A673 (cell line): ENCODE measurements around the gene PRG3. TPM values are rescaled to one million over a fixed set of nuclear protein-coding genes. Genes with fewer than 3 reads are reported as not detected.

Experiments used
- BruUV-seq: library from RNA; stranded (reverse); fragments of 400-500 nt; replicated peaks from 2 replicates; lab custom pipeline; 2021; lab: Mats Ljungman, UMichigan
- CTCF ChIA-PET: fragments of 300-600 bp; sonication (Branson Sonifier 250); formaldehyde crosslinking; loops from one replicate; lab custom pipeline; 2022; ENCODE audit warnings: antibody characterized with exemption; lab: Charles Lee
- POLR2A ChIA-PET: fragments of 300-600 bp; sonication (Branson Sonifier 250); formaldehyde crosslinking; loops from one replicate; lab custom pipeline; 2022; ENCODE audit warnings: antibody characterized with exemption; ENCODE audit not compliant: low non-redundant PET; lab: Charles Lee
- DNase-seq: peaks from one replicate; pipeline ENCODE4 v3.0.0-alpha.2; 2015; ENCODE audit warnings: low spot score
- H3K27ac ChIP-seq: fragments of 200-600 bp; sonication (generic); 2 replicates; pipeline ENCODE4 v1.5.1; 2016; ENCODE audit warnings: mixed run types, low read depth, mild to moderate bottlenecking, mixed read lengths, antibody characterized with exemption, low read length; ENCODE audit not compliant: poor library complexity, severe bottlenecking
- H3K27me3 ChIP-seq: fragments of 200-600 bp; sonication (generic); replicated peaks from 2 replicates; pipeline ENCODE4 v1.6.1; 2017; ENCODE audit warnings: mixed run types, low read depth, mild to moderate bottlenecking, mixed read lengths, antibody characterized with exemption, low read length; ENCODE audit not compliant: insufficient read depth, poor library complexity
- H3K36me3 ChIP-seq: fragments of 200-600 bp; sonication (generic); 2 replicates; pipeline ENCODE4 v1.6.1; 2016; ENCODE audit warnings: mixed run types, mild to moderate bottlenecking, mixed read lengths, antibody characterized with exemption, low read length; ENCODE audit not compliant: insufficient read depth, poor library complexity, severe bottlenecking
- H3K4me1 ChIP-seq: fragments of 200-600 bp; sonication (generic); 2 replicates; pipeline ENCODE4 v1.6.1; 2017; ENCODE audit warnings: mixed run types, mild to moderate bottlenecking, mixed read lengths, antibody characterized with exemption, low read length; ENCODE audit not compliant: insufficient read depth, poor library complexity, severe bottlenecking
- H3K4me3 ChIP-seq: fragments of 200-600 bp; sonication (generic); 2 replicates; pipeline ENCODE4 v1.5.1; 2016; ENCODE audit warnings: low read depth, mixed run types, mild to moderate bottlenecking, mixed read lengths, low read length; ENCODE audit not compliant: poor library complexity, severe bottlenecking
- H3K9me3 ChIP-seq: fragments of 200-600 bp; sonication (generic); 2 replicates; pipeline ENCODE4 v1.6.1; 2016; ENCODE audit warnings: mixed run types, low read depth, mild to moderate bottlenecking, mixed read lengths, antibody characterized with exemption, low read length; ENCODE audit not compliant: poor library complexity, severe bottlenecking
- EZH2 ChIP-seq: fragments of 200-600 bp; sonication (generic); IDR thresholded peaks from 2 replicates; pipeline ENCODE4 v1.6.1; 2017; ENCODE audit warnings: borderline replicate concordance, low read depth, mild to moderate bottlenecking, mixed read lengths, antibody characterized with exemption, low read length; ENCODE audit not compliant: poor library complexity, severe bottlenecking
- intact Hi-C: fragments of 100-400 bp; cut with micrococcal nuclease; formaldehyde crosslinking; loops from one replicate; pipeline ENCODE4 v1.10.0; 2022; ENCODE audit not compliant: unreplicated experiment
- total RNA-seq: library from RNA; stranded (reverse); gene quantifications from 2 replicates; pipeline ENCODE4 v1.2.3, GENCODE V29; 2021
- TF ChIP-seq, protein P1 (sequence below): fragments of 300-800, 200-600 bp; sonication (generic); conservative IDR thresholded peaks from 2 replicates; pipeline ENCODE4 v1.5.1; 2017; ENCODE audit warnings: low read depth, mild to moderate bottlenecking, antibody characterized with exemption, low read length, moderate library complexity, mixed read lengths

PRG3 gene
- total RNA-seq, 1 experiment from 2014 or later = not detected

DNA sequence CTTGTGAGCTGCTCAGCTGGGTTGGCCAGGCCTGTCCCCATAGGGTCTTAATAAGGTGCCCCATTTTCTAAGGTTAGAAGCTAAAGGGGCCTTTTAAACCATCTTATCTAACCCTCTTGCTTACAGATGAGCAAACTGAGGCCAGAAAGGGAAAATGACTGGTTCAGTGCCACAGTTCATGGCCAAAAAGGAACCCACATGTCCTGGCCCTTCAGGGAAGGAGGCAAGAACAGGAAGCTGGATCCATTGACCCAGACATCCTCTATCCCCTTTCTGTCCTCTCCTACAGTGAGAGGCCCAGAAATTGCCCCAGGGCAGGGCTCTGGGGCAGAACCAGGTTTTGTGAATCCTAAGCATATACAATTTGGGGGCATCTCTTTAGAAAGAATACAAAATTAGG, 10.0 kb downstream of the PRG3 start:
- no peaks in the 10 kb centered on the region for H3K4me1 ChIP-seq
- DNase-seq = no peak
- BruUV-seq = no TSS peak
- no peaks in the 10 kb centered on the region for H3K36me3 ChIP-seq
- no peak overlapping the region for H3K27ac ChIP-seq
- ChIA-PET POLR2A (no interaction called here), CTCF (no interaction called here)
- H3K9me3 ChIP-seq = no peaks in the 10 kb centered on the region
- intact Hi-C loops = no loop called here
- H3K4me3 ChIP-seq = no peak overlapping the region
- H3K27me3 ChIP-seq = no peaks in the 10 kb centered on the region
- TF ChIP-seq, protein P1, sequence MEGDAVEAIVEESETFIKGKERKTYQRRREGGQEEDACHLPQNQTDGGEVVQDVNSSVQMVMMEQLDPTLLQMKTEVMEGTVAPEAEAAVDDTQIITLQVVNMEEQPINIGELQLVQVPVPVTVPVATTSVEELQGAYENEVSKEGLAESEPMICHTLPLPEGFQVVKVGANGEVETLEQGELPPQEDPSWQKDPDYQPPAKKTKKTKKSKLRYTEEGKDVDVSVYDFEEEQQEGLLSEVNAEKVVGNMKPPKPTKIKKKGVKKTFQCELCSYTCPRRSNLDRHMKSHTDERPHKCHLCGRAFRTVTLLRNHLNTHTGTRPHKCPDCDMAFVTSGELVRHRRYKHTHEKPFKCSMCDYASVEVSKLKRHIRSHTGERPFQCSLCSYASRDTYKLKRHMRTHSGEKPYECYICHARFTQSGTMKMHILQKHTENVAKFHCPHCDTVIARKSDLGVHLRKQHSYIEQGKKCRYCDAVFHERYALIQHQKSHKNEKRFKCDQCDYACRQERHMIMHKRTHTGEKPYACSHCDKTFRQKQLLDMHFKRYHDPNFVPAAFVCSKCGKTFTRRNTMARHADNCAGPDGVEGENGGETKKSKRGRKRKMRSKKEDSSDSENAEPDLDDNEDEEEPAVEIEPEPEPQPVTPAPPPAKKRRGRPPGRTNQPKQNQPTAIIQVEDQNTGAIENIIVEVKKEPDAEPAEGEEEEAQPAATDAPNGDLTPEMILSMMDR = no peak
- no peak for TF ChIP-seq EZH2

DNA sequence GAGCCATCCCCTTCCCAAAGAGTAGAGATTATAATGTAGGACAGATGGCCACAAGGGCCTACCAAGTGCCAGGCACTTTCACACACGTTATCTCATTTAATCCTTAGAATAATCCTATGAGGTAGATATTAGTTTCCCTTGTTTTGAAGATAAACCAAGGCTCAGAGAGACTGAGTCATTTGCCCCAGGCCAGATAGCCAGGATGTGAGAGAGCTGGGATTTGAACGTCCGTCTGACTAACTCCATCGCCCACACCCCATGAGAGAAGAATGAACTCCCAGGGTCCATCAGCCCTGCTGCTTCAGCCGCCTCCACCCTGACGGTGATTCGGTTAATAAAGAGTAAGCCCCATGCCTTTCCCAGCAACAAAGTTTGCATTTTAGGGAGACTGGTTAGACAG, 10.7 kb downstream of the PRG3 start:
- CTCF ChIA-PET = no interaction called here
- POLR2A ChIA-PET = no interaction called here
- Histone ChIP-seq H3K4me3 (no peak overlapping the region), H3K9me3 (no peaks in the 10 kb centered on the region), H3K27me3 (no peaks in the 10 kb centered on the region), H3K36me3 (no peaks in the 10 kb centered on the region), H3K27ac (no peak overlapping the region), H3K4me1 (no peaks in the 10 kb centered on the region)
- TF ChIP-seq EZH2 = no peak
- TF ChIP-seq, protein P1 = no peak
- intact Hi-C loops = no loop called here
- BruUV-seq = no TSS peak
- DNase-seq = no peak

DNA sequence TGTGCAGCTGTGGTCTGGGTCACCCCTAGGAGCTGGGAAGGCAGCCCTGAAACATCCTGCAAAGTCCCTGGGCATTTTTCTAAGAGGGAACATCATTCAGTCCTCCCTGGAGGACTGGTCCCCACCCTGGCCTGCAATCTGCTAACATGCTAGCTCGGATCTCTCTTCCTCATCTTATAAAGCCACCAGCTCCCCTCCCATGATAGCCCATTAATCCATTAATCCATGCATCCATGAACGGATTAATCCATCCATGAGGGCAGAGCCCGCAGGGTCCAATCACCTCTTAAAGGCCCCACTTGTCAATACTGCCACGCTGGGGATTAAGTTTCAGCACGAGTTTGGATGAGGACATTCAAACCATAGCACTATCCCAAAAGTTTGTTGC, 12.1 kb downstream of the PRG3 start:
- DNase-seq = no peak
- no TSS peak for BruUV-seq
- CTCF ChIA-PET = no interaction called here
- TF ChIP-seq EZH2 = no peak
- TF ChIP-seq, protein P1 = no peak
- POLR2A ChIA-PET = no interaction called here
- Histone ChIP-seq H3K9me3 (no peaks in the 10 kb centered on the region), H3K4me1 (no peaks in the 10 kb centered on the region), H3K36me3 (no peaks in the 10 kb centered on the region), H3K4me3 (no peak overlapping the region), H3K27me3 (no peaks in the 10 kb centered on the region), H3K27ac (no peak overlapping the region)
- intact Hi-C loops = no loop called here
